GM12878 (cell line): ENCODE measurements around the gene TEN1. TPM values are rescaled to one million over a fixed set of nuclear protein-coding genes. Genes with fewer than 3 reads are reported as not detected.

ENCODE experiments used
- ATAC-seq: fragments of 200-7000 bp; cut with Tn5 transposase; 3 replicates; pipeline ENCODE4 v1.9.1; 2020; ENCODE audit warnings: mild to moderate bottlenecking, moderate library complexity
- BruUV-seq: library from RNA; stranded (reverse); fragments of 400-500 nt; replicated peaks from 2 replicates; lab custom pipeline; 2021; lab: Mats Ljungman, UMichigan
- CTCF ChIA-PET: fragments of 300-600 bp; sonication (Branson Sonifier 250); formaldehyde crosslinking; extraction: SDS; loops from one replicate; lab custom pipeline; 2021; ENCODE audit warnings: inconsistent platforms; lab: Yijun Ruan, JAX
- POLR2A ChIA-PET: fragments of 350-600 bp; formaldehyde crosslinking; extraction: SDS; loops from one replicate; lab custom pipeline; 2021; ENCODE audit warnings: inconsistent platforms; lab: Charles Lee
- RAD21 ChIA-PET: fragments of 300-600 bp; sonication (Branson Sonifier 250); formaldehyde crosslinking; loops from one replicate; lab custom pipeline; 2023; ENCODE audit warnings: antibody characterized with exemption; ENCODE audit not compliant: unreplicated experiment; lab: Charles Lee
- SMC1A ChIA-PET: fragments of 300-600 bp; sonication (Branson Sonifier 250); formaldehyde crosslinking; loops from one replicate; lab custom pipeline; 2023; ENCODE audit not compliant: unreplicated experiment, uncharacterized antibody; lab: Charles Lee
- DNase-seq: peaks from one replicate; pipeline ENCODE4 v3.0.0-alpha.2; 2011; ENCODE audit warnings: low read depth, low spot score
- FAIRE-seq: peaks from 3 replicates; lab custom pipeline; 2011; peaks lifted over from hg19 to GRCh38; lab: Jason Lieb, UNC
- H2AFZ ChIP-seq: 2 replicates; pipeline ENCODE4 v1.6.0; 2011; ENCODE audit warnings: low read depth, low read length, control low read depth; ENCODE audit not compliant: control insufficient read depth
- H3K27ac ChIP-seq: 2 replicates; pipeline ENCODE4 v1.5.1; 2011; ENCODE audit warnings: control low read depth; ENCODE audit not compliant: control insufficient read depth, insufficient read depth
- H3K27me3 ChIP-seq, 2 experiments: replicated peaks in 1 of 2; 2 replicates each; pipeline versions ENCODE4 v1.6.0 to v1.6.1; 2011; ENCODE audit warnings: low read length in 1 of 2; ENCODE audit not compliant: control insufficient read depth in 2 of 2, insufficient read depth in 2 of 2
- H3K36me3 ChIP-seq, 2 experiments: 2 replicates each; pipeline ENCODE4 v1.5.1; 2011; ENCODE audit warnings: low read length in 1 of 2; ENCODE audit not compliant: control insufficient read depth in 2 of 2, insufficient read depth in 2 of 2
- H3K4me1 ChIP-seq: 2 replicates; pipeline ENCODE4 v1.6.1; 2011; ENCODE audit warnings: mild to moderate bottlenecking, low read length, moderate library complexity, mixed read lengths; ENCODE audit not compliant: control insufficient read depth, insufficient read depth
- H3K4me2 ChIP-seq: 2 replicates; pipeline ENCODE4 v1.6.0; 2011; ENCODE audit warnings: control low read depth; ENCODE audit not compliant: control insufficient read depth, insufficient read depth
- H3K4me3 ChIP-seq: fragments of 200-600 bp; sonication (generic); 2 replicates; pipeline ENCODE4 v1.5.1; 2016
- H3K79me2 ChIP-seq: 2 replicates; pipeline ENCODE4 v1.6.0; 2011; ENCODE audit warnings: low read length; ENCODE audit not compliant: control insufficient read depth, insufficient read depth
- H3K9ac ChIP-seq: 2 replicates; pipeline ENCODE4 v1.8.0; 2011; ENCODE audit warnings: low read length, control low read depth, mixed read lengths; ENCODE audit not compliant: control insufficient read depth, insufficient read depth
- H3K9me3 ChIP-seq: replicated peaks from 3 replicates; pipeline ENCODE4 v1.5.1; 2011; ENCODE audit warnings: mild to moderate bottlenecking, low read length; ENCODE audit not compliant: control insufficient read depth, insufficient read depth
- H4K20me1 ChIP-seq: 2 replicates; pipeline ENCODE4 v1.6.0; 2011; ENCODE audit not compliant: control insufficient read depth, insufficient read depth
- CBFB ChIP-seq: IDR thresholded peaks from 2 replicates; pipeline ENCODE4 v1.6.1; 2016; ENCODE audit warnings: antibody characterized with exemption, low read depth
- E2F8 ChIP-seq: fragments of 450-650 bp; IDR thresholded peaks from 2 replicates; pipeline ENCODE4 v1.6.1; 2018; ENCODE audit warnings: mild to moderate bottlenecking, low read depth, moderate library complexity; ENCODE audit not compliant: partially characterized antibody
- HSF1 ChIP-seq: fragments of 150-350 bp; IDR thresholded peaks from 2 replicates; pipeline ENCODE4 v1.6.1; 2014; ENCODE audit warnings: mild to moderate bottlenecking, low read depth, low read length
- NFYB ChIP-seq: IDR thresholded peaks from 2 replicates; pipeline ENCODE4 v1.6.1; 2011; ENCODE audit warnings: low read depth, mild to moderate bottlenecking, low read length, improper control_type of control experiment, moderate library complexity; ENCODE audit not compliant: insufficient read depth
- NR2C1 ChIP-seq: fragments of 450-650 bp; IDR thresholded peaks from 2 replicates; pipeline ENCODE4 v1.6.1; 2017; ENCODE audit warnings: antibody characterized with exemption, mild to moderate bottlenecking, moderate library complexity
- NR2C2 ChIP-seq: IDR thresholded peaks from 2 replicates; pipeline ENCODE4 v1.6.1; 2011; ENCODE audit warnings: borderline replicate concordance, low read depth; ENCODE audit not compliant: control insufficient read depth, insufficient read length
- SP1 ChIP-seq: IDR thresholded peaks from one replicate; pipeline ENCODE4 v1.6.1; 2011; ENCODE audit warnings: low read depth, low read length
- SREBF2 ChIP-seq: IDR thresholded peaks from 2 replicates; pipeline ENCODE4 v1.6.1; 2012; ENCODE audit warnings: mild to moderate bottlenecking, low read length
- ZNF217 ChIP-seq: fragments of 450-650 bp; IDR thresholded peaks from 2 replicates; pipeline ENCODE4 v1.6.1; 2017; ENCODE audit warnings: antibody characterized with exemption, mild to moderate bottlenecking
- ZNF384 ChIP-seq: IDR thresholded peaks from 2 replicates; pipeline ENCODE4 v1.6.1; 2012; ENCODE audit warnings: low read depth, mild to moderate bottlenecking, low read length, improper control_type of control experiment, borderline replicate concordance
- ZSCAN29 ChIP-seq: fragments of 450-650 bp; IDR thresholded peaks from 2 replicates; pipeline ENCODE4 v1.6.1; 2017; ENCODE audit warnings: mild to moderate bottlenecking, moderate library complexity
- whole genome bisulfite sequencing: methylation state at CpG from one replicate; pipeline ENCODE4 v1.1.6; 2016; ENCODE audit warnings: low lambda C conversion rate; ENCODE audit not compliant: insufficient replicate concordance, insufficient coverage; ENCODE audit errors: missing lambda C conversion rate; 5-methylcytosine and 5-hydroxymethylcytosine counted together
- in situ Hi-C: fragments of 300-500 bp; cut with MboI; formaldehyde crosslinking; loops from 9 replicates; pipeline ENCODE4 v1.14.3; 2018; ENCODE audit warnings: mixed read lengths
- intact Hi-C: fragments of 100-400 bp; cut with micrococcal nuclease; formaldehyde crosslinking; loops from one replicate; pipeline ENCODE4 v1.14.2; 2022; ENCODE audit not compliant: unreplicated experiment
- polyA plus RNA-seq, 11 experiments: library from polyadenylated mRNA; depleted of rRNA in 4 of 11; unstranded in 6 of 11; stranded (reverse) in 5 of 11; fragments of >200 nt; fragmentation: Nextera tagmentation in 4 of 11; fragmentation: Illumina TruSeq in 1 of 11; extraction: Ambion mirVana in 4 of 11; extraction: Trizol in 1 of 11; gene quantifications; 1 replicate in 1 of 11; 2 replicates in 10 of 11; pipeline versions ENCODE4 v1.2.1 to v1.2.3, GENCODE V29; 2011 to 2016; ENCODE audit warnings: inconsistent platforms in 2 of 11, missing spikeins in 2 of 11, low read depth in 1 of 11
- total RNA-seq, 4 experiments: library from RNA; depleted of rRNA in 3 of 4; stranded (reverse); fragments of >200 nt in 3 of 4; fragmentation: Illumina TruSeq in 1 of 4; extraction: Trizol in 1 of 4; gene quantifications; 2 replicates each; pipeline versions ENCODE4 v1.2.1 to v1.2.3, GENCODE V29; 2013 to 2021

The TEN1 gene
- total and polyA plus RNA-seq, 10 of the 15 experiments (the other 5 are each of a cell fraction or from before 2014, with no cell fraction given): 1.1 to 33.1 (median 17.4) TPM

DNA sequence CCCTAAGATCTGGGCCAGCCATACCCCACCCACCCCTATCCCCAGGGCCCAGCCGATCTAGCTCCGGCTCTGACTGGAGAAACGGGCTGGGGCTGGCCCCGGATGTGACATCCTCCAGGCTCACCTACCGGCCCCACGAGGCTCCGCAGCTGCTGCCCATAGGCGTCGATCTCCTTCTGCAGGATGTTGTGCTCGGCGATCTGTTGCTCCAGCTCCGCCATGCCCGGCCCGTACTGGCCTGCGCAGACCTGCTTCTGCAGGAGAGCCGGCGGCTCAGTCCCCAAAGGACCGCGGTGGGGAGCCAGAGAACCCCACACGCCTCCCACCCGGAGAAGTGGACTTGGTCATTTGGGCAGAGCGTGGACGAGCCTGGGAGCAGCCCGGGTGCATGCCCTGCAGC is 43.2 kb downstream of the TEN1 start:
- Histone ChIP-seq H3K27ac (no peak overlapping the region), H3K9me3 (no peaks in the 10 kb centered on the region), H3K79me2 (no peaks in the 10 kb centered on the region), H3K4me3 (no peak overlapping the region), H4K20me1 (no peaks in the 10 kb centered on the region), H3K27me3 (no peaks in the 10 kb centered on the region), H3K9ac (no peak overlapping the region), H3K4me1 (no peaks in the 10 kb centered on the region), H2AFZ (no peak overlapping the region), H3K36me3 (no peaks in the 10 kb centered on the region), H3K4me2 (no peak overlapping the region)
- WGBS: 70% methylated on average over 24 of the region's 24 CpGs
- ChIA-PET SMC1A (no interaction called here), POLR2A (no interaction called here), RAD21 (no interaction called here), CTCF (interaction anchor here (0.5 kb wide), 1 partner anchor 340 kb away, joined by 3 read pairs; no protein-coding TSS in a partner anchor)
- intact Hi-C loops: no loop called here
- TF ChIP-seq NR2C1 (no peak), E2F8 (no peak), SREBF2 (no peak), ZNF217 (no peak), NFYB (no peak), SP1 (no peak), CBFB (no peak), ZSCAN29 (no peak), ZNF384 (no peak), HSF1 (no peak), NR2C2 (no peak)
- no peak for DNase-seq
- no TSS peak for BruUV-seq
- ATAC-seq: no peak
- in situ Hi-C loops: no loop called here
- no peak for FAIRE-seq
